Spleen (tissue), 11 donors: ENCODE results near the gene PLCB1. TPM values are rescaled to one million over a fixed set of nuclear protein-coding genes. Genes with fewer than 3 reads are reported as not detected.

ENCODE experiments used
- DNase-seq: peaks from one replicate; pipeline ENCODE4 v3.0.0-alpha.2; 2020
- H3K27ac ChIP-seq, 8 donors: fragments of 200-600 bp; sonication (generic) in 7 of 8; 1 replicate in 4 of 8; 2 replicates in 4 of 8; pipeline versions ENCODE4 v1.5.0 to v1.8.0; 2016 to 2021; ENCODE audit warnings: inconsistent platforms in 4 of 8, mild to moderate bottlenecking in 4 of 8, moderate library complexity in 1 of 8
- H3K27me3 ChIP-seq, 7 donors: fragments of 200-600 bp; sonication (generic) in 6 of 7; replicated peaks in 1 of 7; 1 replicate in 4 of 7; 2 replicates in 3 of 7; pipeline versions ENCODE4 v1.5.0 to v1.8.0; 2016 to 2021; ENCODE audit warnings: inconsistent platforms in 3 of 7, mild to moderate bottlenecking in 1 of 7
- H3K36me3 ChIP-seq, 6 donors: fragments of 200-600 bp; sonication (generic) in 5 of 6; 1 replicate in 4 of 6; 2 replicates in 2 of 6; pipeline versions ENCODE4 v1.5.0 to v1.8.0; 2016 to 2021; ENCODE audit warnings: inconsistent platforms in 2 of 6
- H3K4me1 ChIP-seq, 6 donors: fragments of 200-600 bp; sonication (generic) in 5 of 6; 1 replicate in 3 of 6; 2 replicates in 3 of 6; pipeline versions ENCODE4 v1.5.0 to v1.8.0; 2016 to 2021; ENCODE audit warnings: inconsistent platforms in 3 of 6
- H3K4me3 ChIP-seq, 8 donors: fragments of 200-600 bp; sonication (generic) in 7 of 8; 1 replicate in 4 of 8; 2 replicates in 4 of 8; pipeline versions ENCODE4 v1.5.0 to v1.8.0; 2016 to 2021; ENCODE audit warnings: inconsistent platforms in 4 of 8, mild to moderate bottlenecking in 4 of 8, moderate library complexity in 2 of 8
- H3K9me3 ChIP-seq, 8 donors: fragments of 200-600 bp; sonication (generic) in 7 of 8; 1 replicate in 4 of 8; 2 replicates in 4 of 8; pipeline versions ENCODE4 v1.5.0 to v1.8.0; 2016 to 2021; ENCODE audit warnings: inconsistent platforms in 4 of 8
- POLR2A ChIP-seq, 3 donors: fragments of 450-650 bp; IDR thresholded peaks; one replicate each; pipeline ENCODE4 v1.5.1; 2017; ENCODE audit warnings: antibody characterized with exemption in 3 of 3, mild to moderate bottlenecking in 1 of 3
- POLR2AphosphoS5 ChIP-seq, 3 donors: sonication (generic); formaldehyde crosslinking; IDR thresholded peaks; one replicate each; pipeline ENCODE4 v1.5.1; 2017; ENCODE audit warnings: antibody characterized with exemption in 3 of 3
- WGBS, 5 donors: extraction: QIAGEN DNeasy Blood & Tissue Kit in 3 of 5; methylation state at CpG; one replicate each; pipeline versions ENCODE4 v1.1.5 to v1.1.7; 2013 to 2018; 5-methylcytosine and 5-hydroxymethylcytosine counted together
- intact Hi-C: fragments of 100-400 bp; cut with DNase I; formaldehyde crosslinking; loops from one replicate; pipeline ENCODE4 v1.15.0; 2023; ENCODE audit warnings: low total_unique reads
- polyA plus RNA-seq, 3 donors: library from polyadenylated mRNA; stranded (reverse); fragments of 200-250 nt; gene quantifications; one replicate each; pipeline ENCODE4 v1.2.1, GENCODE V29; 2013
- total RNA-seq, 7 donors: library from RNA; depleted of rRNA in 3 of 7; stranded (reverse); fragments of >200 nt in 3 of 7; fragmentation: NEBNext Ultra II Directional in 4 of 7; extraction: Animal tissue kit (Norgen Biotek cat#: 25700) in 4 of 7; gene quantifications; one replicate each; pipeline versions ENCODE4 v1.1.0 to v1.2.1, GENCODE V29; 2016 to 2021
- TF ChIP-seq, protein P1 (sequence below), 11 experiments: fragments of 200-600 bp in 7 of 11; fragments of 450-650 bp in 4 of 11; sonication (generic) in 4 of 11; IDR thresholded peaks in 8 of 11; conservative IDR thresholded peaks in 3 of 11; 1 replicate in 7 of 11; 2 replicates in 4 of 11; pipeline versions ENCODE4 v1.4.0 to v1.8.0; 2016 to 2021; ENCODE audit warnings: antibody characterized with exemption in 11 of 11, inconsistent platforms in 4 of 11, mild to moderate bottlenecking in 1 of 11
- donor health status: healthy with polysubstance abuse.
- donor health status: DM: no; HTN: no; CAD: no; lungs with moderate emphysema.
- donor health status: DM: no; HTN: no; CAD: no.
- donor health status: Bipolar disorder and iron deficiency.
- donor health status: healthy.
- donor health status: DM: no; HTN: no; CAD: no.
- donor health status: DM: yes; HTN: yes; CAD: no.

PLCB1 gene
- total and polyA plus RNA-seq, 10 donors = 1.0 to 33.7 (median 16.2) TPM

DNA sequence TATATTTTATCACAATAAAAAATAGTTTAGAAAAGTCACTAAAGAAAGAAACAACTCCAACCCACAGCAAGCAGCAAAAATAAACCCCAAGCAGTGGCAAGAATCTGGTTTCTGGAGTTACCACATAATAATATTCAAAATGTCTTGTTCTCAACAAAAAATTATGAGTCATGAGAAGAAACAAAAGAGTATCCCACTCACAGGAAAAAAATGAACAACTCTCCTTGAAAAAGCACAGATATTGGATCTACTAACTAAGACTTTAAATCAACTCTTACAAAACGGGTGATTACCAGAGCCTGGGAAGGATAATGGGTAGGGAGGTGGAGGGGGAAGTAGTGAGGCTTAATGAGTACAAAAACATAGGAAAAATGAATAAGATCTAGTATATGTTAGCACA is 425.6 kb downstream of the PLCB1 start:
- Histone ChIP-seq H3K4me1 (no peaks in the 10 kb centered on the region), H3K4me3 (no peak overlapping the region), H3K27me3 (no peaks in the 10 kb centered on the region), H3K9me3 (peaks cover 0 to 34% (median 28%) of the 10 kb centered on the region in 8 donors), H3K36me3 (no peaks in the 10 kb centered on the region), H3K27ac (no peak overlapping the region)
- no peak for DNase-seq
- WGBS, 5 donors = 79 to 89% (median 86%) methylated on average over 1 of the region's 1 CpG
- intact Hi-C loops = no loop called here
- TF ChIP-seq, protein P1, sequence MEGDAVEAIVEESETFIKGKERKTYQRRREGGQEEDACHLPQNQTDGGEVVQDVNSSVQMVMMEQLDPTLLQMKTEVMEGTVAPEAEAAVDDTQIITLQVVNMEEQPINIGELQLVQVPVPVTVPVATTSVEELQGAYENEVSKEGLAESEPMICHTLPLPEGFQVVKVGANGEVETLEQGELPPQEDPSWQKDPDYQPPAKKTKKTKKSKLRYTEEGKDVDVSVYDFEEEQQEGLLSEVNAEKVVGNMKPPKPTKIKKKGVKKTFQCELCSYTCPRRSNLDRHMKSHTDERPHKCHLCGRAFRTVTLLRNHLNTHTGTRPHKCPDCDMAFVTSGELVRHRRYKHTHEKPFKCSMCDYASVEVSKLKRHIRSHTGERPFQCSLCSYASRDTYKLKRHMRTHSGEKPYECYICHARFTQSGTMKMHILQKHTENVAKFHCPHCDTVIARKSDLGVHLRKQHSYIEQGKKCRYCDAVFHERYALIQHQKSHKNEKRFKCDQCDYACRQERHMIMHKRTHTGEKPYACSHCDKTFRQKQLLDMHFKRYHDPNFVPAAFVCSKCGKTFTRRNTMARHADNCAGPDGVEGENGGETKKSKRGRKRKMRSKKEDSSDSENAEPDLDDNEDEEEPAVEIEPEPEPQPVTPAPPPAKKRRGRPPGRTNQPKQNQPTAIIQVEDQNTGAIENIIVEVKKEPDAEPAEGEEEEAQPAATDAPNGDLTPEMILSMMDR (IDR thresholded peaks at IDR 0.05 in 8 of 11, conservative IDR thresholded peaks at IDR 0.05 in 3 of 11) = no peak
- TF ChIP-seq POLR2A (IDR thresholded peaks at IDR 0.05) (no peak), POLR2AphosphoS5 (IDR thresholded peaks at IDR 0.05) (no peak)

DNA sequence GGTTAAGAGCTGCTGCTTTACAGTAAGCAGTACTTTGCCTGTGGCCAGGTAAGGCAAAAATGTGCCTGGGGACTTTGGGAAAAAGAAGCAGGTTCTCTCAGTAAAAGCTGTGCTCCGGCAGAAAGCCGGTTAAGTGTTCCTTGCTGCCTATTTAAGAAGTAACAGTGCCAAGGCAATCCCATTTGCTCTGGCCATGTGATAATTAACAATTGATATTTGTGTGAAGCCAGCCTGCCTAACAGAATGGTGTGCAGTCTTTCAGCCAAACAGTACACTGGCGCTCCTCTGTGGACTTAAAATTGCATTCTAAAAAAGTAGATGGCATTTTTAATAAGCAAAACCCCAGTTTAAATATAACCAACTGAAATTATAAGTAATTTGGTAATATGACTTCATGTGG is 430.3 kb downstream of the PLCB1 start:
- intact Hi-C loops = no loop called here
- H3K4me3 ChIP-seq = no peak overlapping the region
- no peak for TF ChIP-seq POLR2AphosphoS5 (IDR thresholded peaks at IDR 0.05)
- TF ChIP-seq POLR2A (IDR thresholded peaks at IDR 0.05) = no peak
- TF ChIP-seq, protein P1 (IDR thresholded peaks at IDR 0.05 in 8 of 11, conservative IDR thresholded peaks at IDR 0.05 in 3 of 11) = no peak
- H3K9me3 ChIP-seq = peaks cover 0 to 36% (median 17%) of the 10 kb centered on the region in 8 donors
- DNase-seq = no peak
- 88 to 97% (median 95%) methylated on average over 3 of the region's 3 CpGs for WGBS, 5 donors
- no peaks in the 10 kb centered on the region for H3K27me3 ChIP-seq
- H3K27ac ChIP-seq = no peak overlapping the region
- H3K4me1 ChIP-seq = no peaks in the 10 kb centered on the region
- no peaks in the 10 kb centered on the region for H3K36me3 ChIP-seq

DNA sequence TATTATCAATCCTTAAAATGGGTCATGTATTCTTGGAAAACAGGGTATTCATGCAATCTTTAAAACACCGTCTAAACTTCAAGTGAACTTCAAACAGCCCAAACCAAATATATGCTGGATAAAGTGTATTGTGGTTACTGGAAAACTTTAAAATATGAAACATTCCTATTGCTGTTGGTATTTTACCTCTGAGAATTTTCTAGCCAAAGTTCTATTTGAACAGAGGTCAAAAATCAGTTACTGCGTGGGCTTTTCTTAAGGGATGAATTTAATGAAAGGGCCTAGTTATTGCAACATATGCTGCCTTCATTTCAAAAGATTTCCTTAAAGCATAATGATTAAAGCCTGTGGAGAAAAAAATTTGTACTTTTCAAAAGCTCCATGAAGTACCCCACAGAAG is 436.0 kb downstream of the PLCB1 start:
- Histone ChIP-seq H3K4me1 (no peaks in the 10 kb centered on the region), H3K27ac (no peak overlapping the region), H3K36me3 (no peaks in the 10 kb centered on the region), H3K4me3 (no peak overlapping the region), H3K9me3 (peaks cover 0 to 17% (median 0%) of the 10 kb centered on the region in 8 donors), H3K27me3 (no peaks in the 10 kb centered on the region)
- DNase-seq = no peak
- TF ChIP-seq POLR2A (IDR thresholded peaks at IDR 0.05) (no peak), POLR2AphosphoS5 (IDR thresholded peaks at IDR 0.05) (no peak)
- TF ChIP-seq, protein P1 (IDR thresholded peaks at IDR 0.05 in 8 of 11, conservative IDR thresholded peaks at IDR 0.05 in 3 of 11) = no peak
- intact Hi-C loops = no loop called here
- 54 to 73% (median 66%) methylated on average over 2 of the region's 2 CpGs for WGBS, 5 donors

DNA sequence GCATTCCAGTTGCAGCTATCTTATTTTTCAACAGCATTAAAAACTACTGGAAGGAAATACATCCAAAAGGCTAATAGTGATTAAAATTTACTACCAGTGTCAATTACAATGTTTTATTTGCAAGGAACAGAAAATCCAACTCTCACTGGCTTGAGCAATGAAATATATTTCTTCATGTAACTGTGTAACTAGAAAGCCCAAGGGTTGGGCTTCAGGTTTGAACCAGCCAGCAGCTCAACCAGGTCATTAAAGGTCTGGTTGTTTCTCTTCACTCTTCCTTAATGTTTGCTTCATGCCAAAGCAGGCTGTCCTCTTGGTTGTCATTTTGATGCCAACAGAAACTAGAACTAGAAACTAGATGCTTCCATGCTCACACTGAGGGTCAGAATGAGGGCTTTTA is 437.7 kb downstream of the PLCB1 start:
- H3K27ac ChIP-seq = no peak overlapping the region
- intact Hi-C loops = no loop called here
- no peaks in the 10 kb centered on the region for H3K4me1 ChIP-seq
- no peak for DNase-seq
- no peak overlapping the region for H3K4me3 ChIP-seq
- no peaks in the 10 kb centered on the region for H3K27me3 ChIP-seq
- no peak for TF ChIP-seq POLR2A (IDR thresholded peaks at IDR 0.05)
- TF ChIP-seq POLR2AphosphoS5 (IDR thresholded peaks at IDR 0.05) = no peak
- TF ChIP-seq, protein P1 (IDR thresholded peaks at IDR 0.05 in 8 of 11, conservative IDR thresholded peaks at IDR 0.05 in 3 of 11) = no peak
- no peaks in the 10 kb centered on the region for H3K36me3 ChIP-seq
- H3K9me3 ChIP-seq = peaks cover 0 to 3% (median 0%) of the 10 kb centered on the region in 8 donors
